H1 (cell line): ENCODE measurements around the gene FSIP1. TPM values are rescaled to one million over a fixed set of nuclear protein-coding genes. Genes with fewer than 3 reads are reported as not detected.

Source experiments
- CTCF ChIA-PET: fragments of 300-600 bp; sonication (Branson Sonifier 250); formaldehyde crosslinking; loops from one replicate; lab custom pipeline; 2021; ENCODE audit not compliant: partially characterized antibody; lab: Charles Lee
- POLR2A ChIA-PET: fragments of 300-600 bp; sonication (Branson Sonifier 250); formaldehyde crosslinking; loops from one replicate; lab custom pipeline; 2021; ENCODE audit warnings: inconsistent platforms; ENCODE audit not compliant: partially characterized antibody; lab: Charles Lee
- DNase-seq, 2 experiments: peaks; one replicate each; pipeline versions ENCODE4 v3.0.0 to v3.0.0-alpha.2; 2010 to 2022; ENCODE audit warnings: low spot score in 2 of 2, low read depth in 1 of 2, mixed read lengths in 1 of 2
- FAIRE-seq: peaks from 2 replicates; lab custom pipeline; 2011; peaks lifted over from hg19 to GRCh38; lab: Jason Lieb, UNC
- H2AFZ ChIP-seq: 2 replicates; pipeline ENCODE4 v1.8.1; 2012; ENCODE audit warnings: low read length, inconsistent platforms
- H2AK5ac ChIP-seq: 2 replicates; pipeline ENCODE4 v1.6.1; 2013; ENCODE audit warnings: low read depth, low read length
- H2BK120ac ChIP-seq: replicated peaks from 2 replicates; pipeline ENCODE3; 2013; ENCODE audit warnings: low read depth, low read length, inconsistent platforms
- H2BK12ac ChIP-seq: 2 replicates; pipeline ENCODE4 v1.6.1; 2013; ENCODE audit warnings: low read depth, low read length
- H2BK15ac ChIP-seq: 2 replicates; pipeline ENCODE4 v1.6.1; 2013; ENCODE audit warnings: low read length
- H2BK20ac ChIP-seq: 2 replicates; pipeline ENCODE4 v1.6.1; 2013; ENCODE audit warnings: low read length
- H2BK5ac ChIP-seq: 2 replicates; pipeline ENCODE4 v1.6.1; 2013; ENCODE audit warnings: low read depth, low read length
- H3K14ac ChIP-seq: 2 replicates; pipeline ENCODE4 v1.6.1; 2013; ENCODE audit warnings: inconsistent platforms; ENCODE audit not compliant: insufficient read length
- H3K18ac ChIP-seq: 2 replicates; pipeline ENCODE4 v1.6.1; 2013; ENCODE audit warnings: low read length; ENCODE audit errors: extremely low read depth
- H3K23ac ChIP-seq: 2 replicates; pipeline ENCODE4 v1.6.1; 2013; ENCODE audit warnings: inconsistent platforms; ENCODE audit not compliant: insufficient read length
- H3K23me2 ChIP-seq: 2 replicates; pipeline ENCODE4 v1.6.1; 2013; ENCODE audit warnings: low read depth, low read length
- H3K27ac ChIP-seq: 2 replicates; pipeline ENCODE4 v1.6.1; 2011; ENCODE audit warnings: low read depth, low read length, inconsistent platforms
- H3K27me3 ChIP-seq, 4 experiments: replicated peaks in 1 of 4; 1 replicate in 1 of 4; 2 replicates in 3 of 4; pipeline versions ENCODE4 v1.6.1 to v1.8.1; 2011 to 2013; ENCODE audit warnings: low read length in 3 of 4, mild to moderate bottlenecking in 3 of 4, inconsistent platforms in 2 of 4, mixed read lengths in 2 of 4, moderate library complexity in 1 of 4; ENCODE audit not compliant: control insufficient read depth in 3 of 4, insufficient read depth in 3 of 4; ENCODE audit errors: extremely low read depth in 1 of 4
- H3K36me3 ChIP-seq, 4 experiments: 2 replicates each; pipeline versions ENCODE4 v1.6.1 to v1.8.1; 2011 to 2013; ENCODE audit warnings: mild to moderate bottlenecking in 4 of 4, low read length in 3 of 4, moderate library complexity in 2 of 4, control low read depth in 1 of 4, inconsistent platforms in 1 of 4; ENCODE audit not compliant: insufficient read depth in 4 of 4, control insufficient read depth in 2 of 4
- H3K4ac ChIP-seq: replicated peaks from 2 replicates; pipeline ENCODE3; 2013; ENCODE audit warnings: low read length, low read depth, mixed read lengths, inconsistent platforms; ENCODE audit not compliant: insufficient read length
- H3K4me1 ChIP-seq, 4 experiments: replicated peaks in 1 of 4; 1 replicate in 1 of 4; 2 replicates in 3 of 4; pipeline versions ENCODE4 v1.6.1 to v1.8.1; 2011 to 2013; ENCODE audit warnings: low read length in 3 of 4, inconsistent platforms in 2 of 4, mixed read lengths in 1 of 4; ENCODE audit not compliant: insufficient read depth in 4 of 4, control insufficient read depth in 3 of 4
- H3K4me2 ChIP-seq, 2 experiments: 2 replicates each; pipeline versions ENCODE4 v1.6.1 to v1.8.1; 2011 to 2013; ENCODE audit warnings: low read depth in 2 of 2, low read length in 2 of 2, control low read depth in 1 of 2, inconsistent platforms in 1 of 2, mild to moderate bottlenecking in 1 of 2; ENCODE audit not compliant: insufficient read depth in 1 of 2
- H3K4me3 ChIP-seq, 4 experiments: fragments of 200-600, 300-600 bp in 1 of 4; sonication (generic), shearing (Covaris generic), sonication (Bioruptor Twin) in 1 of 4; 2 replicates each; pipeline versions ENCODE4 v1.5.1 to v1.8.1; 2011 to 2016; ENCODE audit warnings: low read length in 4 of 4, low read depth in 3 of 4, control low read depth in 2 of 4, inconsistent platforms in 2 of 4, mild to moderate bottlenecking in 2 of 4, mixed read lengths in 1 of 4, moderate library complexity in 1 of 4; ENCODE audit not compliant: insufficient read depth in 2 of 4; ENCODE audit errors: extremely low read depth in 1 of 4
- H3K56ac ChIP-seq: replicated peaks from 2 replicates; pipeline ENCODE3; 2013; ENCODE audit warnings: low read depth, mild to moderate bottlenecking, mixed read lengths, low read length, inconsistent platforms; ENCODE audit not compliant: insufficient read length
- H3K79me1 ChIP-seq: 2 replicates; pipeline ENCODE4 v1.6.1; 2013; ENCODE audit warnings: low read depth, low read length, control low read depth
- H3K79me2 ChIP-seq, 2 experiments: 2 replicates each; pipeline versions ENCODE4 v1.6.1 to v1.8.1; 2012 to 2013; ENCODE audit warnings: low read length in 2 of 2, mild to moderate bottlenecking in 2 of 2, inconsistent platforms in 1 of 2; ENCODE audit not compliant: insufficient read depth in 2 of 2, control insufficient read depth in 1 of 2
- H3K9ac ChIP-seq, 4 experiments: replicated peaks in 1 of 4; 1 replicate in 1 of 4; 2 replicates in 3 of 4; pipeline versions ENCODE4 v1.6.1 to v1.8.1; 2011 to 2013; ENCODE audit warnings: low read depth in 3 of 4, low read length in 3 of 4, control low read depth in 2 of 4, mild to moderate bottlenecking in 2 of 4, moderate library complexity in 2 of 4, inconsistent platforms in 1 of 4; ENCODE audit errors: extremely low read depth in 1 of 4
- H3K9me3 ChIP-seq, 2 experiments: 2 replicates each; pipeline versions ENCODE4 v1.6.1 to v1.8.1; 2012 to 2013; ENCODE audit warnings: mild to moderate bottlenecking in 2 of 2, moderate library complexity in 2 of 2, control low read depth in 1 of 2, inconsistent platforms in 1 of 2, low read depth in 1 of 2, low read length in 1 of 2, mixed read lengths in 1 of 2; ENCODE audit not compliant: insufficient read depth in 2 of 2
- H4K20me1 ChIP-seq, 2 experiments: replicated peaks in 1 of 2; 2 replicates each; pipeline versions ENCODE3 to v1.8.1; 2011 to 2013; ENCODE audit warnings: inconsistent platforms in 2 of 2, low read length in 2 of 2, mild to moderate bottlenecking in 1 of 2; ENCODE audit not compliant: insufficient read depth in 2 of 2, control insufficient read depth in 1 of 2
- H4K5ac ChIP-seq: 2 replicates; pipeline ENCODE4 v1.6.1; 2013; ENCODE audit warnings: low read length, low read depth, mixed read lengths, inconsistent platforms; ENCODE audit not compliant: insufficient read length
- H4K8ac ChIP-seq: 2 replicates; pipeline ENCODE4 v1.8.0; 2013; ENCODE audit warnings: mild to moderate bottlenecking, moderate library complexity, low read length, inconsistent platforms; ENCODE audit not compliant: insufficient read depth; ENCODE audit errors: extremely low read depth
- H4K91ac ChIP-seq: replicated peaks from 2 replicates; pipeline ENCODE3; 2013; ENCODE audit warnings: low read length, mixed read lengths, inconsistent platforms; ENCODE audit not compliant: insufficient read length
- BCL11A ChIP-seq, 2 experiments: IDR thresholded peaks; one replicate each; pipeline ENCODE4 v1.6.1; 2011; ENCODE audit warnings: low read depth in 2 of 2, low read length in 2 of 2, mild to moderate bottlenecking in 2 of 2
- GTF2F1 ChIP-seq: IDR thresholded peaks from 2 replicates; pipeline ENCODE4 v1.6.1; 2012; ENCODE audit warnings: low read depth, low read length, improper control_type of control experiment, borderline replicate concordance
- NRF1 ChIP-seq: IDR thresholded peaks from 2 replicates; pipeline ENCODE4 v1.6.1; 2011; ENCODE audit warnings: mild to moderate bottlenecking, low read depth, low read length, improper control_type of control experiment
- WGBS, 2 experiments: shearing (Covaris generic) in 1 of 2; methylation state at CpG; one replicate each; pipeline versions ENCODE4 v1.1.6 to v1.1.7; 2013 to 2015; ENCODE audit warnings: low lambda C conversion rate in 2 of 2, mixed read lengths in 2 of 2, inconsistent platforms in 1 of 2, low coverage in 1 of 2, missing lambda C conversion rate in 1 of 2; ENCODE audit not compliant: insufficient replicate concordance in 2 of 2, insufficient coverage in 1 of 2, insufficient read length in 1 of 2; ENCODE audit errors: extremely low coverage in 1 of 2, missing lambda C conversion rate in 1 of 2; 5-methylcytosine and 5-hydroxymethylcytosine counted together
- polyA plus RNA-seq, 7 experiments: library from polyadenylated mRNA; depleted of rRNA in 3 of 7; stranded (reverse) in 5 of 7; unstranded in 2 of 7; fragments of >200 nt in 5 of 7; fragments of 200-250 nt in 2 of 7; gene quantifications; 1 replicate in 5 of 7; 2 replicates in 1 of 7; 4 replicates in 1 of 7; pipeline versions ENCODE4 v1.2.1 to v1.2.3, GENCODE V29; 2011 to 2013; ENCODE audit warnings: missing spikeins in 2 of 7, mixed read lengths in 2 of 7
- total RNA-seq: library from RNA; stranded (reverse); fragmentation: NEBNext Ultra II Directional; extraction: Animal tissue kit (Norgen Biotek cat#: 25700); gene quantifications from 2 replicates; pipeline ENCODE4 v1.2.1, GENCODE V29; 2021

FSIP1 gene
- total and polyA plus RNA-seq, 2 of the 8 experiments (the other 6 are each of a cell fraction or from before 2014, with no cell fraction given) = 0.18 to 1.3 TPM

DNA sequence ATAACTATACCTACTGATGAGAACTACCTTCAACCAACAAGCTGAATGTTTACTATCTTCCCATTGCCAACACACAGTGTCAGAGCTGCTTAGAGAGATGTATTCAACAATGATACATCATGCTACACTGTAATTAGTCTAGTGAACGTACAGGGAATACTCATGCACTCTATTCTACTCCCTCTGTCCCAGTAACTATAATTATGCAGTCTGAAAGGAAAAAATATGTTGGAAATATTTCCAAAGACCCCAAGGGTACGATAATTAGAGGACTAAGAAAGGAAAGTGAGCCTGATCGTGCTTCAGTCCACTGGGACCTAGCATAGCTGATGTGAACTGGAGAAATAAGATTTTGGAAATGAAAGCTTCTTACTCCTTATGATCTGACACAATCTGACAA, 36.9 kb upstream of the FSIP1 start:
- no peaks in the 10 kb centered on the region for H3K23me2 ChIP-seq
- no peak overlapping the region for H2BK12ac ChIP-seq
- ChIA-PET POLR2A (interaction anchor here (1.2 kb wide), 2 partner anchors 10 to 31 kb away, joined by 3 to 4 read pairs; no protein-coding TSS in a partner anchor), CTCF (interaction anchor here (1.1 to 2.3 kb wide), 7 partner anchors 8 to 69 kb away, joined by 3 to 8 read pairs (median 4); no protein-coding TSS in a partner anchor)
- 97% methylated on average over 3 of the region's 3 CpGs; no CpG with 5 or more reads in 1 of the 2 experiments for WGBS, 2 experiments
- FAIRE-seq = no peak
- 0 out of 4 replicates have a peak, but pooled peaks cover 0 to 3% of the 10 kb centered on the region in 2 experiments for H3K9me3 ChIP-seq
- no peak for DNase-seq
- no peak overlapping the region for H4K5ac ChIP-seq
- H3K4me1 ChIP-seq = peaks cover 0 to 13% (median 9%) of the 10 kb centered on the region in 4 experiments; a peak in 3 of 7 replicates
- no peak overlapping the region for H2BK15ac ChIP-seq
- no peak overlapping the region for H2AFZ ChIP-seq
- H3K4me3 ChIP-seq = no peak overlapping the region
- no peak overlapping the region for H4K91ac ChIP-seq
- no peak overlapping the region for H2BK5ac ChIP-seq
- no peak overlapping the region for H3K14ac ChIP-seq
- 0 out of 8 replicates have a peak, but pooled peaks cover 0 to 4% (median 0%) of the 10 kb centered on the region in 4 experiments for H3K36me3 ChIP-seq
- H3K4me2 ChIP-seq = no peak overlapping the region
- no peak overlapping the region for H3K27ac ChIP-seq
- H3K56ac ChIP-seq = no peak overlapping the region
- H3K4ac ChIP-seq = no peak overlapping the region
- peaks cover 4 to 7% of the 10 kb centered on the region in 2 experiments for H4K20me1 ChIP-seq
- no peak overlapping the region for H3K9ac ChIP-seq
- H3K27me3 ChIP-seq = no peaks in the 10 kb centered on the region
- no peak overlapping the region for H2AK5ac ChIP-seq
- peaks cover 3% of the 10 kb centered on the region for H3K79me1 ChIP-seq
- H3K18ac ChIP-seq = no peak overlapping the region
- H2BK120ac ChIP-seq = no peak overlapping the region
- H2BK20ac ChIP-seq = no peak overlapping the region
- H3K79me2 ChIP-seq = peaks cover 7 to 100% of the 10 kb centered on the region in 2 experiments; a peak in 3 of 4 replicates
- no peak overlapping the region for H4K8ac ChIP-seq
- no peak overlapping the region for H3K23ac ChIP-seq
- TF ChIP-seq GTF2F1 (no peak), NRF1 (no peak), BCL11A (IDR thresholded peaks at IDR 0.05; ENCODE audit: low read depth in 2 of 2, low read length in 2 of 2) (no peak)
